GM18873 (cell line): ENCODE data around the gene ANKRD13D.

ENCODE experiments used
- ATAC-seq: cut with Tn5 transposase; IDR thresholded peaks from one replicate; pipeline ENCODE4 v1.9.1; 2021; ENCODE audit warnings: mild to moderate bottlenecking, moderate library complexity, moderate number of reproducible peaks; ENCODE audit not compliant: unreplicated experiment, low FRiP score

The ANKRD13D gene

DNA sequence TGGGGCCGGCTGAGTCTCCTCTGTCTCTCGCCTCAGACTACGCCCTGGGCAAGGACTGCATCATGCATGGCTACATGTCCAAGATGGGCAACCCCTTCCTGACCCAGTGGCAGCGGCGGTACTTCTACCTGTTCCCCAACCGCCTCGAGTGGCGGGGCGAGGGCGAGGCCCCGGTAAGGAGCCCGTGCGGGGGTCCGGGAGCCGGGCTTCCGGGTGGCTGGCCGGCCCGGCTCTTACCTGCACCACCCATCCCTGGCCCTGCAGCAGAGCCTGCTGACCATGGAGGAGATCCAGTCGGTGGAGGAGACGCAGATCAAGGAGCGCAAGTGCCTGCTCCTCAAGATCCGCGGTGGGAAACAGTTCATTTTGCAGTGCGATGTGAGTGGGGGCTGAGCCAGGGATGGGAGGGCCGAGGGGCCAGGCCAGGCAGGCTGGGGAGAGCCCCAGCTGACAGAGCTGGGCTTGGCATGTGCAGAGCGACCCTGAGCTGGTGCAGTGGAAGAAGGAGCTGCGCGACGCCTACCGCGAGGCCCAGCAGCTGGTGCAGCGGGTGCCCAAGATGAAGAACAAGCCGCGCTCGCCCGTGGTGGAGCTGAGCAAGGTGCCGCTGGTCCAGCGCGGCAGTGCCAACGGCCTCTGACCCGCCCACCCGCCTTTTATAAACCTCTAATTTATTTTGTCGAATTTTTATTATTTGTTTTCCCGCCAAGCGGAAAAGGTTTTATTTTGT lies 4.1 kb upstream of the ANKRD13D start:
- no peak for ATAC-seq

DNA sequence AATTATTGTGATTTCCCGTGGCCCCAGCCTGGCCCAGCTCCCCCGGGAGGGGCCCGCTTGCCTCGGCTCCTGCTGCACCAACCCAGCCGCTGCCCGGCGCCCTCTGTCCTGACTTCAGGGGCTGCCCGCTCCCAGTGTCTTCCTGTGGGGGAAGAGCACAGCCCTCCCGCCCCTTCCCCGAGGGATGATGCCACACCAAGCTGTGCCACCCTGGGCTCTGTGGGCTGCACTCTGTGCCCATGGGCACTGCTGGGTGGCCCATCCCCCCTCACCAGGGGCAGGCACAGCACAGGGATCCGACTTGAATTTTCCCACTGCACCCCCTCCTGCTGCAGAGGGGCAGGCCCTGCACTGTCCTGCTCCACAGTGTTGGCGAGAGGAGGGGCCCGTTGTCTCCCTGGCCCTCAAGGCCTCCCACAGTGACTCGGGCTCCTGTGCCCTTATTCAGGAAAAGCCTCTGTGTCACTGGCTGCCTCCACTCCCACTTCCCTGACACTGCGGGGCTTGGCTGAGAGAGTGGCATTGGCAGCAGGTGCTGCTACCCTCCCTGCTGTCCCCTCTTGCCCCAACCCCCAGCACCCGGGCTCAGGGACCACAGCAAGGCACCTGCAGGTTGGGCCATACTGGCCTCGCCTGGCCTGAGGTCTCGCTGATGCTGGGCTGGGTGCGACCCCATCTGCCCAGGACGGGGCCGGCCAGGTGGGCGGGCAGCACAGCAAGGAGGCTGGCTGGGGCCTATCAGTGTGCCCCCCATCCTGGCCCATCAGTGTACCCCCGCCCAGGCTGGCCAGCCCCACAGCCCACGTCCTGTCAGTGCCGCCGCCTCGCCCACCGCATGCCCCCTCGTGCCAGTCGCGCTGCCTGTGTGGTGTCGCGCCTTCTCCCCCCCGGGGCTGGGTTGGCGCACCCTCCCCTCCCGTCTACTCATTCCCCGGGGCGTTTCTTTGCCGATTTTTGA lies 3.3 kb upstream of the ANKRD13D start:
- no peak for ATAC-seq

DNA sequence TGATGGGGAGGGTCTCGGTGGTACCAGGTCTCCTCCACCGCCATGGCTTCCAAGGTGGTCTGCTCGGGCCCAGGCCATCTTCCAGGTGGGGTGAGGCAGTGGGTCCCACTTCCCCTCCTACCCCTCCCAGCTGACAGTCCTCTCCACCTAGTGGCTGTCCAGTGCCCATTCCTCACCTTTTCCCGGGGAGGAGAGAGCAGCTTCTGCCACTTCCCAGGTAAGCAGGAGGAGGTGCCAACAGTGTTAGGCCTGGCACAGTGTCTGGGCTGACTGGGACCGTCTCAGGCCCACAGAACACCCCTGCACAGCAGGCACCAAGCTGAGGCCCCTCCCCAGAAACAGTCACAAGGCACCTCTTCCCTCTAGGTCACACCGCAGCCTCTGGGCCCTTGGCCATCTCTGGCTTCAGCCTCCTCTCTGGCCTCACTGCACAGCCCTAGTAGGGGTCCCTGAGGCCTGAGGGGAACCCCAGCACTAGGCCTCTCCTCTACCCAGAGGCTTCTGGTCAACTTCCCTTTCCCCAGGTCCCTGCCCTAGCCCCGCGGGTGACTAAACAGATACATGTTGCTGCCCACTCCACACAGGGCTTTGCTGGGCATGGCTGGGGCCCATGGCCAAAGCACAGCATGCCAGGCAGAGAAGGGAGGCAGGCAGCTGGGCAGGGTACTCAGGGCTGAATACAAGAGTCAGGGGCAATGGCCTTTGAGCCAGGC lies 2.3 kb upstream of the ANKRD13D start:
- no peak for ATAC-seq

DNA sequence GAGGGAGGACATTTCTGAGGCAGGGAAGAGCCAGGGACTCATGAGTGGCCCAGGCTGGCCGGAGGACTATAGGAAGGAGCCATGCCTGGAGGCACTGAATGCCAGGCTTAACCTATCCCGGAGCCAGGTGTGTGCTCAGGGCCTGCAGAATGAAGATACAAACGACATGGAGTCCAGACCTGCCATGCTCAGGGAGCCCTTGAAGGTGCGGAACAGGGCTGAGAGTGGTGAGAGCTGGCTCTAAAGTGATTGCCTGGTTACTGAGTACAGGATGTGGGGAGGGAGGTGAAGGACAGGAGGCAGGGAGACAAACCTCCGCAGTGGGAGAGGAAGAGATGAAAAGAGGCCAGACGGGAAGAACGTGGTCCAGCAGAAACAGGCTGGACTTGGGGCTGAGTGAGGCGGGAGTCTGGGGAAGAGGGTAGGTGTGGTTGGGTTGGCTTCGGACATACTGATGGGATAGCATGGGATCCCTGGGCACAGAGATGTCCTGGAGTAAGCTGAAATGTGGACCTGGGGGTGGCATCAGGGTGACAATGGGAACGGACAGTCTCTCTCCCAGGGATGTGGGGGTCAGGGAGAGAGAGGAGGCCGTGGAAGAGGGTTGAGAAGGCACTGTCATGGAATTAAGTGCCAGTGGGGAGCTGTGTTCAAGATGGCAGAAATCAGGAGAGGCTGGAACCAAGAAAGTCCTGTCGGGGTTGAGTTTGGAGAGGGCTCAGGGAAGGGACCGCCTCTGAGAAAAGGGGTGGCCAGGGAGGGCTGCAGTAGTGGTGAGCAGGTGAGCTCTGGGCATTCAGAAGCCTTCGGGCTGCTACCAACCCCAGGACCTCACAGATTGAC lies 1.5 kb upstream of the ANKRD13D start:
- no peak for ATAC-seq

DNA sequence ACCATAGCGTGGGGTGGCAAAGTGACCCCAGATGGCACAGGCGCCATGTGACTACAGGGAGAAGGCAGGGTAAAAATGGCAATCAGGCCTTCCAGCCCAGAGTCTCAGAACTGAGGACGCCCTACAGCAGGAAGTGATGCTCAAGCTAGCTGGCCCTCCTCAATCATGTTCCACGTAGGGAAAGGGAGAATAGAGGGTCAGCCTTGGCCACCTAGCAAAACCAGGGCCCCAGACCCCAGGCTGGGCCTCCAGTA lies 978 bp upstream of the ANKRD13D start:
- ATAC-seq: no peak

DNA sequence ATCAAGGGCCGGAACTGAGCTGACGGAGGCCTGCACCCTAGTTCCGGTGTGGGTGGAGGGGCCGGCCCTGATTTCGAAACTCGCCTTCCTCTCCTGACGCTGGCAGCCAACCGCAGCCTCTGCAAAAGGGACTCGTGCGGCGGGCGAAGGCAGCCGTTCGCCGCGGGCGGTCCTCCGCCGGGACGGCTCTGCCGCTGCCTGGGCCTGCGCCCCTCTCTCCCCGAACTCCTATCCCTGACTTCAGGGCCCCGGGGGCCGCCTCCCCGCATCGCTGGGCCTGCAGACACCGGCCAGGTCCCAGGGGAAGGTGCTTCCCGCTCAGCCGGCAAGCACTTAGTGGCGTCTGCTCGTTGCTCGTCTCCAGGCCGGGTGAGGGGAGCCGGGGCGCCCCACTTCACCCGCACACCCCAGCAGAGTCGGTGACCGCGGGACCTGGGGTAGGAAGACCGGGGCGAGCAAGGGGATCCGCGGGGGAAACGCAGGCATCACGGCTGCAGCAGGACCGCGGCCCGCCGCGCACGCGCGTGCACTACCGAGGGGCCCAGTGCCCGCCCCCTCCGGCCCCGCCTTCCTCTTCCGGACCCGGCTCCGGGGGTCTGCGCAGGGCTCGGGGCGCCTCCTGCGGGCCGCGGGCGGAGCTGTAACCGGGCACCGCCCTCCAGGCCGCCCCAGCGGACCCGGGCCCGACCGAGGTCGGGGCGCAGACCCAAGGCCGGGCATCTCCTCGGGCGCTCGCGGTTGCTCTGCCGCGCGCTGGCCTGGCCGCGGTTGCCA lies 464 bp upstream of the ANKRD13D start:
- ATAC-seq: peak; percentile 44

DNA sequence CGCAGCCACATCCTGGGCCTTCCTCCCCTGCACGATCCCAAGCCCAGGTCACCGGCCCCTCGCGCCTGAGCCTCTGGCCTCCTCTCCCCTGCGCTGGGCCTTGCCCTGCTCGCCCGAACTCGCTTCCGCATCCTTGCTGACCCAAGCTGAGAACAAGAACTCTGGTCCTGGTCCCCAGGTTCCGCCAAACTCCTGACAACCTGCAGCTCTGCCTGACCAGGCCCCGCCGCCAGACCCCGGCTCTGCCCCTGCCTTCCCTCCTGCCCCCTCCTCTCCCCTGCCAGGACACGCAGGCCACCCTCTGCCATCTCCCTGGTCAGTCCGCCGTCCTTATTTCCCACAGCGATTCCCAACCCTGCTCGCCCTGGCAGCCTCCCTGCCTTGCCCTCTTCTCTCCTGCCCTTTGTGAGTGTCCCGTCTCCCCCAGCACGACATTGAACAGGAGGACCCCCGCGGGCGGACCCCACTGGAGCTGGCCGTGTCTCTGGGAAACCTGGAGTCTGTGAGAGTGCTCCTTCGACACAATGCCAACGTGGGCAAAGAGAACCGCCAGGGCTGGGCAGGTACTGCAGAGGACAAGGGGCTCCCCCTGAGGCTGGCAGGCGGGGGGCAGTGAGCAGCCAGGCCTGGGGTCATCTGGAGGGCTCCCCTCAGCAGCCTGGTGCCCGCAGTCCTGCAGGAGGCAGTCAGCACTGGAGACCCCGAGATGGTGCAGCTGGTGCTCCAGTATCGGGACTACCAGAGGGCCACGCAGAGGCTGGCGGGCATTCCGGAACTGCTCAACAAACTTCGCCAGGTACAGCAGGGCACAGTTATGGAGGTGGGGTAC lies 762 bp downstream of the ANKRD13D start:
- ATAC-seq: no peak

DNA sequence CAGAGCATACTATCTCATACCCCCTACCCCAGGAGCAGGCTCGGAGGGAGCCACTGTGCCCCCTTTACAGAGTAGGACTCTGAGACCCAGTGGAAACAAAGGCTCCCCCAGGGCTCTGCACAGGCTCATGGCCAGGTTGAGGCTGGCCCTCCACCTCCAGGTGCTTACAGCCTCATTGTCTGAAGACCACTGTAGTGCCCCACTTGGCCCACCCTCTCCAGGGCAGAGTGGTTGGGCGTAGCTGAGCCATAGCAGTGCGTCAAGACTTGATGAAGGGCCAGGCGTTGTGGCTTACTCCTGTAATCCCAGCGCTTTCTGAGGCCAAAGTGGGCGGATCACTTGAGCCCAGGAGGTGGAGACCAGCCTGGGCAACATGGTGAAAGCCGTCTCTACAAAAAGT lies 1.7 kb downstream of the ANKRD13D start:
- ATAC-seq: no peak

DNA sequence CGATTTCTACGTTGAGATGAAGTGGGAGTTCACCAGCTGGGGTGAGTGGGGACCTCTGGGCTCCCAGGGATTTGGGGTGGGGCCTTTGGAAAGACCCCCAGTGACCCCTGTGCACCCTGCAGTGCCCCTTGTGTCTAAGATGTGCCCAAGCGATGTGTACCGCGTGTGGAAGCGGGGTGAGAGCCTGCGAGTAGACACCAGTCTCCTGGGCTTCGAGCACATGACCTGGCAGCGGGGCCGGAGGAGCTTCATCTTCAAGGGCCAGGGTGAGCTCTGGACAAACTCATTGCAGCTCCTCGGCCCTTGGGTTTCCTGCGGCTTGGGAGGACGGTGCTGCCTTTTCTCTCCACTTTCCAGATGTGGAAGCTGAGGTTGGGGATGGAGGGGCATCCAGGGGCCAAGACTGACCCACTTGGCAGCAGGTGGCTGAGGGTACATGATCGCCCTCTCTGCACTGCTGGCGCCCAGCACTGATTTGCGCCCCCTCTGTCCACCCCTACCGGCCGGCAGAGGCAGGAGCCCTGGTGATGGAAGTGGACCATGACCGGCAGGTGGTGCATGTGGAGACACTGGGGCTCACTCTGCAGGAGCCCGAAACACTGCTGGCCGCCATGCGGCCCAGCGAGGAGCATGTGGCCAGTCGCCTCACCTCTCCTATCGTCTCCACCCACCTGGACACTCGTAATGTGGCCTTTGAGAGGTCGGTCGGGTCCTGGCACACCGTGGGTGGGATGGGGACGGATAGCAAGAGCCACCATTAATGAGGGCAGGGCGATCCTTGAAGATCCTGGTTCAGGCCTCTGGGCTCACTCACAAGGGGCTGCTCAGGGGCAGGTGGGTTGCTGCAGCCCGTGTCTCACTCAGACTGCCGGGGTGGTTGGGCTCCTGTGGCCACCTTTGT lies 2.6 kb downstream of the ANKRD13D start:
- no peak for ATAC-seq

DNA sequence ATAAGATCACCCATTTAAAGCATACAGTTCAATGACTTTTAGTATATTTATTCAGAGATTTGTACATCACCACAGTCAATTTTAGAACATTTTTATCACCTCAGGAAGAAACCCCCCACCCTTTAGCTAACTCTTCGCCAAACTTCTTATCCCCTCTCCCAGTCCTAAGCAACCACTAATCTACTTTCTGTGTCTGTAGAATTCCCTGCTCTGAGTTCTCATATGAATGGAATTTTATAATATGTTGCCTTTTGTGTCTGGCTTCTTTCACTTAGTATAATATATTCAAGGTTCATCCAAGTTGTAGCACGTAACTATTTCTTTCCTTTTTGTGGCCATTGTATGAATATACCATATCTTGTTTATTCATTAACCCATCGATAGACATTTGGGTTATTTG lies 3.6 kb downstream of the ANKRD13D start:
- ATAC-seq: no peak

DNA sequence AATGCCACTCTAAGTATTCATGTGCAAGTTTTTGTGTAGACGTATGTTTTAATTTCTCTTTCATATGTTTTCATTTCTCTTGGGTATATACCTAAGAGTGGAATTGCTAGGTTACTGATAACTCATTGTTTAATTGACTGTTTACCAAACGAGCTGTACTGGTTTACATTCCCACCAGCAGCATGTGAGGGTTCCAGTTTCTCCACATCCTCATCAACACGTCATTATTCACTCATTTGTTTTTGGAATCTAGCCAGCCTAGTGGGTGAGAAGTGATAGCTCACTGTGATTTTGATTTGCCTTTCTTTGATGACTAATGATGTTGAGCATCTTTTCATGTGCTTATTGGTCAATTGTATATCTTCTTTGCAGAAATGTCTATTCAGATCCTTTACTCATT lies 4.0 kb downstream of the ANKRD13D start:
- no peak for ATAC-seq

DNA sequence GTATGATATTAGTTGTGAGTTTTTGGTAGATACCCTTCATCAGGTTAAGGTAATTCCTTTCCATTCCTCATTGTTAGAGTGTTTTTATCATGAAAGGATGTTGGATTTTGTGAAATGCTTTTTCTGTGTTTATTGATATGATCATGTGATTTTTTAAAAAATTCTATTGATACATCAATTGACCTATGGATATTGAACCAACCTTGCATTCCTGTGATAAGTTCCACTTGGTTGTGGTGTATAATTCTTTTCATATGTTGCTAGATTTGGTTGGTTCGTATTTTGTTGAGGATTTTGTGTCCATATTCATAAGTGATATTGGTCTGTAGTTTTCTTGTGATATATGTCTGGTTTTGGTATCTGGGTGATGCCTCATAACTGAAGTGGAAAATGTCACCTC lies 6.7 kb downstream of the ANKRD13D start:
- no peak for ATAC-seq

DNA sequence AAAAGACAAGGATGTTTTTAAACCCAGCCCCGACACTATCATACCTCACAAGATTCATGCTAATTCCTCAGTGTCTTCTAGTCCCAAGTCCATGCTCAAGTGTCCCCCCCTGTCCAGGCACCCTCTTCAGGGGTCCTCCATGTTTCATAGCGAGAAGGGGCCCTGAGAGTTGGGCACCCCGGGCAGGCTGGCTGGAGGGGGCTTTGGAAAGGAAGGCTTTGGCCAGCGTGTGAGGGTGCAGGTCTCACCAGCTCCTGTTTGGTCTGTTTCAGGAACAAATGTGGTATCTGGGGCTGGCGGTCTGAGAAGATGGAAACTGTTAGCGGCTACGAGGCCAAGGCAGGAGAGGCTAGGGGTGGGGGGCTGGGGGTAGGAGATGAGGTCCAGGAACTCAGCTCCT lies 9.7 kb downstream of the ANKRD13D start:
- no peak for ATAC-seq

DNA sequence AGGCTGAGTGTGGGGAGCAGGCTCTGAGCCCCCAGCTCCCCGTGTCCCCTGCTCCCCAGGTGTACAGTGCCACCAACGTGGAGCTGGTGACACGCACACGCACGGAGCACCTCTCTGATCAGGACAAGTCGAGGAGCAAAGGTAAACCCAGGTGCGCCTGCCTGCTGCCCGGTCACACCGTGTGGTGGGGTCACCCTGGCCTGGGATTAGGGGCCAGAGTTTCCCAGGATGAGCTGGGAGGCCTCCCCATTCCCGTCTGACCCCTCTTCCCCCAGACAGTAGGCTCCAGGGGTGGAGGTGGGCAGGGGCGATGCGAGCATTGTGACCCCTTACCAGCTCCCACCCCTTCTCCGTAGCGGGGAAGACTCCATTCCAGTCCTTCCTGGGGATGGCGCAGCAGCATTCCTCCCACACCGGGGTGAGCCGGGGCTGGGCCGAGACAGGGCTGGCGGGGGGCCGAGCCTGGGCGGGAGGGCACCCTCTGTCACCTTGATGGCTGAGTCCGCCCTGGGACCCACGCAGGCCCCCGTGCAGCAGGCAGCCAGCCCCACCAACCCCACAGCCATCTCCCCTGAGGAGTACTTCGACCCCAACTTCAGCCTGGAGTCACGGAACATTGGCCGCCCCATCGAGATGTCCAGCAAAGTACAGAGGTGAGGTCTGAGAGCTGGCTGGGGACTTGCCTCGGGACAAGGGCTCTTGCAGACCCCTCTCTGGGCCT lies 10.5 kb downstream of the ANKRD13D start:
- no peak for ATAC-seq

DNA sequence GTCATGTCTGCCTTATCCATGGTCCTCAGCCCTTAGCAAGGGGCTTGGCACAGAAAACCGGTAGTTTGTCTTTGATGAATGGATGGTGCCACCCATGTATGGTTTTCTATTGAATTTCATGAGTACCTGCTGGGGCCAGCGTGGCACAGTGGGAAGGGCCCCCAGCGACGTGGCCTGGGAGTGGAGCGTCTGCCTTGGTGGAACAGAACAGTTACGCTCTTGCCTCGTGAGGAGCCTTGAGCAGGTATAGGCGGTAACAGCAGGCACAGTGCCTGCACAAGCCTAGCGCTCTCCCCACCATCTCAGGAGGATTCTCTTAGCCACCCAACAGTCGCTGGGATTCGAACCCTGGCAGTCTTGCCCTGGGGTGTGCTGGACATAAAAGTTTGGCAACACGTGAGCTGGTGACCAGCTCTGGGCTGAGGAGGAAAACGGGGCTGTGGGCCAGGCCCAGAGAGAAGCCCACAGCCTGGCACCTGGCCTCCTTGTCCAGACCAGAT lies 11.2 kb downstream of the ANKRD13D start:
- no peak for ATAC-seq

DNA sequence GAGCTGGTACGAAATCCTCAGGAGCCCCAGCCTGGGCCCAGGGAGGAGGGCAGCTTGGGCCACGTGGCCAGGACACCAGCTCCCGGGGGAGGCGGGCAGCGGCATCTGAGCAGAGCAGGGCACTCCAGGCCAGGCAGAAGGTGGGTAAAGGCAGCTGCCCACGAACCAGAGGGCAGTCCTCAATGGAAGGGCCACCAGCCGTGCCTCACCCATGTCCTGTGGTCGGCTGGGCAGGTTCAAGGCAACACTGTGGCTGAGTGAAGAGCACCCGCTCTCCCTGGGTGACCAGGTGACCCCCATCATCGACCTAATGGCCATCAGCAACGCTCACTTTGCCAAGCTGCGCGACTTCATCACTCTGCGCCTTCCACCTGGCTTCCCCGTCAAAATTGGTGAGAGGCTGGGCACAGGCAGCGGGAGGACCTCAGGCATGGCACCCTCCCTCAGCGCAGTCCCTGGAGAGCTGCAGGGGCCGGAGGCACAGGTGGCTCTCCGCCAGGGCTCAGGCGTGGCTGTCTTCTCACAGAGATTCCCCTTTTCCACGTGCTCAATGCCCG lies 11.7 kb downstream of the ANKRD13D start:
- no peak for ATAC-seq
